K562 (cell line): Measurements from ENCODE around the gene TUBA1B. TPM values are rescaled to one million over a fixed set of nuclear protein-coding genes. Genes with fewer than 3 reads are reported as not detected.

ENCODE experiments used
- ARID4B ChIP-seq: sonication (generic); formaldehyde crosslinking; IDR thresholded peaks from 2 replicates; pipeline ENCODE4 v1.8.0; 2022; ENCODE audit warnings: mild to moderate bottlenecking, missing genetic modification reagents
- DIDO1 ChIP-seq: fragments of 450-650 bp; IDR thresholded peaks from 2 replicates; pipeline ENCODE4 v1.6.1; 2016; ENCODE audit warnings: low read depth, missing biosample characterization, missing genetic modification characterization
- HMG20B ChIP-seq: fragments of 250-450 bp; sonication (Bioruptor Pico); IDR thresholded peaks from 2 replicates; pipeline ENCODE4 v1.5.0; 2021; ENCODE audit warnings: mild to moderate bottlenecking
- L3MBTL2 ChIP-seq: fragments of 450-650 bp; IDR thresholded peaks from 2 replicates; pipeline ENCODE4 v1.6.1; 2016; ENCODE audit warnings: mild to moderate bottlenecking, moderate library complexity
- MIER1 ChIP-seq: fragments of 450-650 bp; IDR thresholded peaks from 2 replicates; pipeline ENCODE4 v1.6.1; 2016; ENCODE audit warnings: antibody characterized with exemption, mild to moderate bottlenecking, low read depth
- NFE2 ChIP-seq: IDR thresholded peaks from 2 replicates; pipeline ENCODE4 v1.6.1; 2014; ENCODE audit warnings: antibody characterized with exemption, low read depth
- NFXL1 ChIP-seq: fragments of 450-650 bp; formaldehyde crosslinking; IDR thresholded peaks from 2 replicates; pipeline ENCODE4 v1.4.0; 2021; ENCODE audit warnings: mild to moderate bottlenecking
- NR2F6 ChIP-seq: fragments of 450-650 bp; formaldehyde crosslinking; IDR thresholded peaks from 2 replicates; pipeline ENCODE4 v1.4.0; 2020; ENCODE audit warnings: mild to moderate bottlenecking
- POLR2H ChIP-seq: IDR thresholded peaks from 2 replicates; pipeline ENCODE4 v1.6.1; 2016; ENCODE audit warnings: missing genetic modification characterization, low read depth, mild to moderate bottlenecking, control low read depth, missing compliant biosample characterization, moderate library complexity
- PTRF ChIP-seq: fragments of 450-650 bp; IDR thresholded peaks from 2 replicates; pipeline ENCODE4 v1.6.1; 2016; ENCODE audit warnings: mild to moderate bottlenecking, missing genetic modification characterization, missing compliant biosample characterization
- RBM15 ChIP-seq: fragments of 200-400 bp; formaldehyde crosslinking; IDR thresholded peaks from 2 replicates; pipeline ENCODE4 v1.6.1; 2018; ENCODE audit warnings: mild to moderate bottlenecking, low read length, moderate library complexity; ENCODE audit not compliant: insufficient read depth
- RFX1 ChIP-seq: fragments of 450-650 bp; IDR thresholded peaks from 2 replicates; pipeline ENCODE4 v1.6.1; 2016; ENCODE audit warnings: mild to moderate bottlenecking, moderate library complexity
- RUNX1 ChIP-seq: sonication (generic); IDR thresholded peaks from 2 replicates; pipeline ENCODE4 v1.6.1; 2016; ENCODE audit warnings: antibody characterized with exemption, low read depth
- SAFB2 ChIP-seq: fragments of 200-400 bp; formaldehyde crosslinking; IDR thresholded peaks from 2 replicates; pipeline ENCODE4 v1.6.1; 2018; ENCODE audit warnings: borderline replicate concordance, low read length, low read depth, moderate library complexity; ENCODE audit not compliant: severe bottlenecking
- SFPQ ChIP-seq: fragments of 200-400 bp; formaldehyde crosslinking; IDR thresholded peaks from 2 replicates; pipeline ENCODE4 v1.6.1; 2017; ENCODE audit warnings: mild to moderate bottlenecking, low read depth, low read length, moderate library complexity
- SIN3A ChIP-seq, 2 experiments: fragments of 150-350 bp in 1 of 2; IDR thresholded peaks; 2 replicates each; pipeline ENCODE4 v1.6.1; 2011 to 2016; ENCODE audit warnings: borderline replicate concordance in 2 of 2, low read depth in 2 of 2, low read length in 2 of 2, mild to moderate bottlenecking in 2 of 2, moderate library complexity in 2 of 2; ENCODE audit not compliant: control insufficient read depth in 1 of 2
- SRSF1 ChIP-seq: fragments of 200-400 bp; formaldehyde crosslinking; IDR thresholded peaks from 2 replicates; pipeline ENCODE4 v1.6.1; 2017; ENCODE audit warnings: mild to moderate bottlenecking, low read depth, low read length, moderate library complexity
- SRSF3 ChIP-seq: fragments of 200-400 bp; formaldehyde crosslinking; IDR thresholded peaks from 2 replicates; pipeline ENCODE4 v1.6.1; 2016; ENCODE audit warnings: mild to moderate bottlenecking, low read length, moderate library complexity; ENCODE audit not compliant: insufficient read depth
- TAF7 ChIP-seq: fragments of 450-650 bp; IDR thresholded peaks from 2 replicates; pipeline ENCODE4 v1.6.1; 2016; ENCODE audit warnings: missing genetic modification characterization, missing compliant biosample characterization
- TAL1 ChIP-seq: fragments of 450-650 bp; IDR thresholded peaks from 2 replicates; pipeline ENCODE4 v1.6.1; 2016; ENCODE audit warnings: mild to moderate bottlenecking
- TFAM ChIP-seq: fragments of 250-450 bp; sonication (Bioruptor Pico); conservative IDR thresholded peaks from 2 replicates; pipeline ENCODE4 v1.5.0; 2021; ENCODE audit warnings: mild to moderate bottlenecking, moderate library complexity
- USF2 ChIP-seq: sonication (generic); formaldehyde crosslinking; IDR thresholded peaks from 2 replicates; pipeline ENCODE4 v1.5.0; 2020; ENCODE audit warnings: missing genetic modification reagents
- XRCC3 ChIP-seq: fragments of 450-650 bp; IDR thresholded peaks from 2 replicates; pipeline ENCODE4 v1.6.1; 2017; ENCODE audit warnings: mild to moderate bottlenecking, moderate library complexity
- ZBTB1 ChIP-seq: sonication (generic); formaldehyde crosslinking; IDR thresholded peaks from 2 replicates; pipeline ENCODE4 v1.8.1; 2023; ENCODE audit warnings: missing genetic modification reagents, low read depth, mild to moderate bottlenecking, borderline replicate concordance
- ZNF583 ChIP-seq: fragments of 250-450 bp; sonication (Bioruptor Pico); IDR thresholded peaks from 2 replicates; pipeline ENCODE4 v1.4.0; 2020
- polyA plus RNA-seq, 8 experiments: library from polyadenylated mRNA; depleted of rRNA in 4 of 8; stranded (reverse) in 5 of 8; unstranded in 3 of 8; fragments of >200 nt; fragmentation: Nextera tagmentation in 2 of 8; fragmentation: Illumina TruSeq in 1 of 8; extraction: Ambion mirVana in 2 of 8; extraction: Trizol in 1 of 8; gene quantifications; 2 replicates each; pipeline versions ENCODE4 v1.2.1 to v1.2.3, GENCODE V29; 2011 to 2014; ENCODE audit warnings: inconsistent platforms in 1 of 8, missing spikeins in 1 of 8
- total RNA-seq, 7 experiments: library from RNA; depleted of rRNA in 6 of 7; stranded (reverse); fragments of >200 nt in 6 of 7; fragmentation: Illumina TruSeq in 2 of 7; extraction: Trizol in 2 of 7; gene quantifications; 2 replicates each; pipeline versions ENCODE4 v1.2.1 to v1.2.3, GENCODE V29; 2011 to 2021; ENCODE audit warnings: low replicate concordance in 1 of 7

TUBA1B gene
- total and polyA plus RNA-seq, 9 of the 15 experiments (the other 6 are each of a cell fraction or from before 2014, with no cell fraction given), result 2,189 to 4,624 (median 2,628) TPM

- TF ChIP-seq SFPQ (no peak), SRSF3 (no peak), RFX1 (no peak), MIER1 (no peak), XRCC3 (no peak), ARID4B (CRISPR knock-in tag) (no peak), POLR2H (tag) (peak; percentile 63), RUNX1 (no peak), HMG20B (CRISPR knock-in tag) (no peak), ZBTB1 (CRISPR knock-in tag) (no peak), TFAM (CRISPR knock-in tag) (no peak), NR2F6 (CRISPR knock-in tag) (no peak), DIDO1 (tag) (no peak), RBM15 (no peak), TAF7 (tag) (0 out of 2 replicates have a peak, but pooled peaks have one; percentile 23), SRSF1 (no peak), USF2 (CRISPR knock-in tag) (peak; percentile 89), SAFB2 (no peak), NFXL1 (no peak), NFE2 (no peak), L3MBTL2 (peak; percentile 35; the same call in 1 of the 2 replicates), TAL1 (no peak), ZNF583 (no peak), PTRF (tag) (no peak), SIN3A (IDR thresholded peaks at IDR 0.05; ENCODE audit: borderline replicate concordance in 2 of 2, control insufficient read depth in 1 of 2, low read depth in 2 of 2, low read length in 2 of 2) (no peak)
Measured at GRCh38 chr12:49138587-49138986, 7.4 kb upstream of the TUBA1B start (continued).
